NCI-H226 (cell line): ENCODE data around the gene ETV2.
"Not testable (repeated sequence)": the region's sequence is repeated elsewhere in the genome, so short reads cannot be mapped to it uniquely, and the experiment has no call there.

Source experiments
- DNase-seq: peaks from one replicate; pipeline ENCODE4 v3.0.0-alpha.2; 2015

Gene ETV2

DNA sequence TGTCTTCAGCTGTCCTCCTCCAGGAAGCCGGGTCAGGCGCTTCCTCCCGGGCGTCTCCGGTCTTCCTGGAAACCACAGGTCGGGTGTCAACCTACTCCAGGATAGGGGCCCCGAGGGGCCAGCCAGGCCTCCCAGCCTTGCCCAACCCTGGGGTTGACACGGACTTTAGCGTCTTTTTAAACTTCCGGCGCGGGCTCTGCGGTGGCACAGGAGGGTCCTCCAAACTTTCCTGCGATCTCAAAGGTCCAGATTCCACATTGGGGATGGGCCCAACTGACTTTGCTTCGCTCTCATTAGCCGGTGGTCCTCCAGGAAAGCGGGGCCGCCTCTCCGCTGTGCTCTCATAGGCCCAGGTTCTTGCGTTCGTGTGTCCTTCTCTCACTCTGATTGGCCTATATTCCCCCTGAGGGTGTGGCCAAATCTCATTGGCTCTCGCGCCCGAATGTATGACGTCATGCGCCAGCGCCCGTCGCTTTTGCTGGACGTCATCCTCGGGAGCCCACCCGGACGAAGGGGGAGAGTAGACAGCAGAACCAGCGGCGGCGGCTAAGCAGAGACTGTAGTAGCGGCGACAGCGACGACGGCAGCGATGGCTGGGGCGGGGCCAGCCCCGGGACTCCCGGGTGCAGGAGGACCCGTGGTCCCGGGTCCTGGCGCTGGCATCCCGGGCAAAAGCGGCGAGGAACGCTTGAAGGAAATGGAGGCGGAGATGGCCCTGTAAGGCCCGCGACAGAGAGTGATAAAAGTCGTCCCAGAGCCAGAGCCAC, 12.8 kb upstream of the ETV2 start, which contains the start of gene RBM42:
TSS of gene RBM42 (plus strand) at position 472 of the 767 bp plus-strand sequence. CDS start at position 590, 118 bp downstream.
- peak; percentile 99 for DNase-seq

DNA sequence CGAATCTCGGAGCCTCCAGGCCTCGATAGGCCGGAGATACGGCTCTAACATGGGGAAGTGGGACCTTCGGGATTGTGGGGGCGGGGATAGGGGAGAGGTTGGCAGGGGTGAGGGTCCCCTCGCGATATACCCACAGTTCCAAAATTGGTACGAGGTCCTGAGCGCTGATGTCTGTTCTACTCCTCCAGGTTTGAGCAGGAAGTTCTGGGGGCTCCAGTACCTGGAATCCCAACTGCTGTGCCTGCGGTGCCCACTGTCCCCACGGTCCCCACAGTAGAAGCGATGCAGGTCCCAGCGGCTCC, 12.3 kb upstream of the ETV2 start:
- DNase-seq = no peak

DNA sequence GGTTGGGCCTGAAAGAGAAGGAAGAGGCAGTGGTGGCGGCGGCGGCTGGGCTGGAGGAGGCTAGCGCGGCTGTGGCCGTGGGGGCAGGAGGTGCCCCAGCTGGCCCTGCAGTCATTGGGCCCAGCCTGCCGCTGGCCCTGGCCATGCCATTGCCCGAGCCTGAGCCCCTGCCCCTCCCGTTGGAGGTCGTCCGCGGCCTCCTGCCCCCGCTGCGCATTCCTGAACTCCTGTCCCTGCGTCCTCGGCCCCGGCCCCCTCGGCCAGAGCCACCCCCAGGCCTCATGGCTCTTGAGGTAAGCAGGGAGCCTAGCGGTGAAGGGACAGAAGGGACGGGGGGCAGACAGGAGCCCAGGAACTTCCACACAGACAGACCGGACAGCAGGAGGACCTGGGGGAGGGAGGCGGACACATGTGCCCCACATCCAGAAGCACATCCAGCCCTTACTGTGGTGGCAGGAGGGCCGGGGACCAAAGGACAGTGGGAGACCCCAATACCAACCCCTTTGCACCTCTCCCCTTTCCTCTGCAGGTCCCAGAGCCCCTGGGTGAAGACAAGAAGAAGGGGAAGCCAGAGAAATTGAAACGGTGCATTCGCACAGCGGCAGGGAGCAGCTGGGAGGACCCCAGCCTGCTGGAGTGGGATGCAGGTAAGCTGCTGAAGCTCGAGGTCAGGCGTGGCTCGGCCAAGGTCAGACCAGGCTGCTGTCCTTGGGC, 7.7 kb upstream of the ETV2 start:
- DNase-seq = no peak

DNA sequence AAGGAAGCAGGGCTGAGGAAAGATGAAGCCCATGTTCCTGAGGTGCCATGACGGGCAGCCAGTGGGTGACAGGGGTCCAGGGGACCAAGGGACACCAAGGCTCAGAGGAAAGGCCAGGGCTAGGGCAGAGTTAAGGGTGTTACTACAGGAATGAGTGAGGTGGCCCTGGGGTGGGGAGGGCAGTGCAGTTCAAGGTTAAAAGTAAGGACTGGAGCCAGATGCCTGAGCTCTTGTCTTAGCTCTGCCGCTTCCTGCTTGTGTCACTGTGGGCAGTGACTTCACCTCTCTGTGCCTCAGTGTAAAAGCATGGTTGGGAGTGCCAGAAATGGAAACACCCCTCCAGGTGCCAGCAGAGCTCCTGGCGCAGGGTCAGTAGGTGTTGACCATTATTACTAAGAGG, 4.9 kb upstream of the ETV2 start:
- no peak for DNase-seq

DNA sequence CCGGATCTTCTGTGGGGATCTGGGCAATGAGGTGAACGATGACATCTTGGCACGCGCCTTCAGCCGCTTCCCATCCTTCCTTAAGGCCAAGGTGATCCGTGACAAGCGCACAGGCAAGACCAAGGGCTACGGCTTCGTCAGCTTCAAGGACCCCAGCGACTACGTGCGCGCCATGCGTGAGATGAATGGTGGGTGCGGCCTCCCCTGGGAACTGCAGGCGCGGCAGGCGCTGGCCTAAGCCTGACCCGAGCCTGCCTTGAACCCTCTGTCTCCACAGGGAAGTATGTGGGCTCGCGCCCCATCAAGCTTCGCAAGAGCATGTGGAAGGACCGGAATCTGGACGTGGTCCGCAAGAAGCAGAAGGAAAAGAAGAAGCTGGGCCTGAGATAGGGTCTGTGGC, 4.4 kb upstream of the ETV2 start:
- no peak for DNase-seq

DNA sequence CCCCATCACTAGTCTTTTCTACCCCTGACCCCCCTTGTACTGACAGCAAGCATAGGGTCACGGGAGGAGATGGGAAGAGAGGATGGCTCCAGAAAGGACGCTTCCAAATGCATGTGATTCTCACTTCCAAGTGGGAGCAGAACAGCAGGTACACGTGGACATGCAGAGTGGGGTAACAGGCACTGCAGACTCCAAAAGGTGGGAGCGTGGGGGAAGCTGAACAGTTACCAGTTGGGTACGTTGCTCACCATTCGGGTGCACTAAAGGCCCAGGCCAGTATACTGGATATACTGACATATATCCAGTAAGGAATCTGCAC, 2.3 kb upstream of the ETV2 start:
- no peak for DNase-seq

DNA sequence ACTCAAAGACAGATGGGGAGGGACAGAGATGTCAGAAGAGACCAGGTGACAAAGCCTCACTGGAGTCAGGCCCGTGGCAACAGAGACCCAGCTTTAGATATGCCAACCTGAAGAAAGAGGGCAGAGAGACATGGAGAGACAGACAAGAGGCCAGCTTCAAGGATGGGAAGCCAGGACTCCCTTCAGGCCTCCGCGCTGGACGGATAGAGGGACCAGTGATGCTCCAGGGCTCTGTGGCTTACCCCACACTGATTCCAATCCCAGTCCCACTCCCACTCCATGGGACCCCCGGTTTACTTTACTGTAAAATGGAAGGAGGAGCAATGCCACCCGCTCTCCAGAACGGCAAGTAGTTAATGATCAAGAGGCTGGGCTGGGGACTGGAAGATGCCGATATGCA, 1.7 kb upstream of the ETV2 start:
- no peak for DNase-seq

DNA sequence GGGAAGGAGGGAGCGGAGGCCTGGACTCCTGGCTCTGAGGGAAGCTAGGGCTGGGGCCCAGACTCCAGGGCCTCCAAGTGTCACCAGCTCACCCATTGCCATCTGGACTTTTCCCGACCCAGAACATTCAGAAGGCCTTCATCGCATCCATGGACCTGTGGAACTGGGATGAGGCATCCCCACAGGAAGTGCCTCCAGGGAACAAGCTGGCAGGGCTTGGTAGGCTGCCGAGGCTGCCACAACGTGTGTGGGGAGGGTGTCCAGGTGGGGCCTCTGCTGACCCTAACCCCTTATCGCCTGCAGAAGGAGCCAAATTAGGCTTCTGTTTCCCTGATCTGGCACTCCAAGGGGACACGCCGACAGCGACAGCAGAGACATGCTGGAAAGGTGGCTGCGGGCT, 767 bp downstream of the ETV2 start:
- no peak for DNase-seq

DNA sequence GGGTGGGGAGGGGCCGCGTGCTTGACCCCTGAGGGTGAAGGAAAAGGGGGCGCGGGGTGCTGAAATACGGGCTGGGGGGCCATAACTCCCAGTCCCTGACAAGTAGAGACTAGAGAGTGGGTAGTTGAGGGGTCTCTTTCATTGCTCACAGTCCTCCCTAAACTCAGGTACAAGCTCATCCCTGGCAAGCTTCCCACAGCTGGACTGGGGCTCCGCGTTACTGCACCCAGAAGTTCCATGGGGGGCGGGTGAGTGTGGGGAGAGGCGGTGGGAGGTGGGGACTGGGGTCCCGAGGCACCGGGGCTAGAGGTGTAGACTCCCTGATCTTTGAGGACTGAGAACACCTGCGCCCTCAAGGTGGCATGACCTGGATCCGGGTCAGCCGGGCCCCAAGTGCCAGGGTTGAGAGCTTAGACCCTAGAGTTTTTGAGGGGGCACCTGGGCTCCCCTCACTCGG, 1.3 kb downstream of the ETV2 start:
- no peak for DNase-seq

DNA sequence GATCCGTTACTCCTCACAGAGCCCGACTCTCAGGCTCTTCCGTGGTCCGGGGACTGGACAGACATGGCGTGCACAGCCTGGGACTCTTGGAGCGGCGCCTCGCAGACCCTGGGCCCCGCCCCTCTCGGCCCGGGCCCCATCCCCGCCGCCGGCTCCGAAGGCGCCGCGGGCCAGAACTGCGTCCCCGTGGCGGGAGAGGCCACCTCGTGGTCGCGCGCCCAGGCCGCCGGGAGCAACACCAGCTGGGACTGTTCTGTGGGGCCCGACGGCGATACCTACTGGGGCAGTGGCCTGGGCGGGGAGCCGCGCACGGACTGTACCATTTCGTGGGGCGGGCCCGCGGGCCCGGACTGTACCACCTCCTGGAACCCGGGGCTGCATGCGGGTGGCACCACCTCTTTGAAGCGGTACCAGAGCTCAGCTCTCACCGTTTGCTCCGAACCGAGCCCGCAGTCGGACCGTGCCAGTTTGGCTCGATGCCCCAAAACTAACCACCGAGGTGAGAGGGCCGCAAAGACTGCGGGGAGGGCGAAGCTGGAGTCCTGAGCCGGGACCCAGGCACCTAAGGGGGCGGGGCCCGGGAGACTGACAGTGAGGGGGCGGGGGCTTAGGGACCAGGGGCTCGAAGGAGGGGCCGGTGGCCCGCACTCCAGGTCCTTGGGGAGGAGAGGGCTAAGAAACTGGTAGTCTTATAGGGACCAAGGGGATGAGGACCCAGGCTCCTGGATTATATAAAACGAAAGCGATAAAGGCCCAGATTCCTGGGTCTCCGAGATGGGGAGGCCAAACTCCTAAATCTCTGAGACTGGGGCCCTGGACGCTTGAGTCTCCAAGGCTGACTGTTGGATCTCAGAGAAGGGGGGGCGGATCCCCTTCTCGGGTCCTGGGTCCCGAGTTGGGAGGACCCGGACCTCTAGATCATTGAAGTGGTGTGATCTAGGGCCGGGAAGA, 2.0 kb downstream of the ETV2 start:
- DNase-seq = peak; percentile 72

DNA sequence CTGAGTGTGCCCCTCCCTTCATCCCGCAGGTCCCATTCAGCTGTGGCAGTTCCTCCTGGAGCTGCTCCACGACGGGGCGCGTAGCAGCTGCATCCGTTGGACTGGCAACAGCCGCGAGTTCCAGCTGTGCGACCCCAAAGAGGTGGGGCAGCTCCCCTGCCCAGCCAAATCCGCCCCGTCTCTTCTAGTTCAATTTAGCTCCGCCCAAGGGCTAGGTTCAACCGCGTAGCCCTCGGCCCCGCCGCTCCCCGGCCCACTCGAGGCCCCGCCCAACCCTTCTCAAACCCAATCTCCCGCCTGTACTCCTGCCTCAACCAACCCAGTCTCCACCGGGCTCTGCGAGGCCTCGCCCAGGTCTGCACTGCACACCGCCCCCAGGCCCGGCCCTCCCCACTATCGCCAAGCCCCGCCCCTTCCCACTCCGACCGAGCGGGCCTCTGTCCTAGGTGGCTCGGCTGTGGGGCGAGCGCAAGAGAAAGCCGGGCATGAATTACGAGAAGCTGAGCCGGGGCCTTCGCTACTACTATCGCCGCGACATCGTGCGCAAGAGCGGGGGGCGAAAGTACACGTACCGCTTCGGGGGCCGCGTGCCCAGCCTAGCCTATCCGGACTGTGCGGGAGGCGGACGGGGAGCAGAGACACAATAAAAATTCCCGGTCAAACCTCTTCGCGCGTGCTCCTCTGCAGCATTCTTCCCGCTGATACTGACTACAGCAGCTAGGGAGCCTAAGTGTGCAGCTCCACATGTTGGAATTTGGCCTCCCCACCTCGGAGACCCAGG, 2.9 kb downstream of the ETV2 start:
- DNase-seq = peak; percentile 94

DNA sequence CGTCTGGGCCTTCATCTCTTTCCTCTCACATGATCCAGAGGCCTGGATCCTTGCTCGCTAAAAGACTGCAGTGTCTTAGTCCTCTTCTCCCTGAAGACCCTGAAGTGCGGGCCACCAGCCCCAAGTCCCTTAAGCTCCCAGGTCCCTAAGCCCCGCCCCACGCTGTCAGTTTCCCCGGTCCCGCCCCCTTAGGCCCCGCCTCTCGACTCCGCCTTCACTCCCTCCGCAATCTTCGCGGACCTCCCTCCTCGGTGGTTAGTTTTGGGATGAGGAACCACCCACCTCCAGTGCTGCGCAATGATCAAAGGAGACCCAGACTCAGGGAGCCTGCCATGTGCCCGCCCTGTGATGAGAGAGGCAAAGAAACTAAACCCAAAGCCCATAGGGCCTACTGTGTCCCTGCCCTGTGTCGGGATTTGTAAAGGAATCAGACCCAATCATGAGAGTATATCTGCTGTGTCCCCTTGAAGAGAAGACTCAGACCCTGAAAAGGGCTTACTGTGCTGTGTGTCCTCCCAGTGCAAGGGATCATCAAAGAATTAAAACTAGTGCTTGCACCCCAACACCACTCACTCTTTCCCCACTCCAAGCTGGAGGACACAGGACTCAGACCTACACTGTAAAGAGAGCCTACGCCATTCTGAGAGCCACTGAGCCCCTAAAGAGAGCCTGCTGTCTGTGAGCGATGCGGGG, 3.6 kb downstream of the ETV2 start:
- DNase-seq = no peak

DNA sequence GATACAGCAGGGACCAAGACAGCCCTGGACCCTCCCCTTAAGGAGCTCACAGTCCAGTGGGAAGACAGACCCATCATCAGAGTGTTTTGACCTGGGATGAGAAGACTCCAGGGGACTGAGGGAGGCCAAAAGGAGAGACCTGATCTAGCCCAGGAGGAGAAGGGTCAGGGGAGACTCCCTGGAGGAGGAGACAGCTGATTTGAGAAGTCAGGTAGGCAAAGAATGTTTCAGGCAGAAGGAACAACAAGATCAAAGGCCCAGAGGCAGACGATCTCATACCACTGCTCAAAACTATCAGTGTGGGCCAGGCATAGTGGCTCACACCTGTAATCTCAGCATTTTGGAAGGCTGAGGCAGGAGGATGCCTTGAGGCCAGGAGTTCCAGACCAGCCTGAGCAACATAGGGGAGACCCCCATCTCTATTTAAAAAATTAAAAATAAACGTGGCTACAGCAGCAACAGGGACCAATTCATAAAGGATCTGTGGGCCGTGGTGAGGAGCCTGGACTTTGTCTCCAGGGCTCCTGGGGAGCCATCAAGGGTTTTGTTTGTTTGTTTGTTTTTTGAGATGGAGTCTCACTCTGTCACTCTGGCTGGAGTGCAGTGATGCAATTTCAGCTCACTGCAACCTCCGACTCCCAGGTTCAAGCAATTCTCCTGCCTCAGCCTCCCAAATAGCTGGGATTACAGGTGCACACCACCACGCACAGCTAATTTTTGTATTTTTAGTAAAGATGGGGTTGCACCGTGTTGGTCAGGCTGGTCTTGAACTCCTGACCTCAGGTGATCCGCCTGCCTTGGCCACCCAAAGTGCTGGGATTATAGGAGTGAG, 4.4 kb downstream of the ETV2 start:
- DNase-seq = no peak

DNA sequence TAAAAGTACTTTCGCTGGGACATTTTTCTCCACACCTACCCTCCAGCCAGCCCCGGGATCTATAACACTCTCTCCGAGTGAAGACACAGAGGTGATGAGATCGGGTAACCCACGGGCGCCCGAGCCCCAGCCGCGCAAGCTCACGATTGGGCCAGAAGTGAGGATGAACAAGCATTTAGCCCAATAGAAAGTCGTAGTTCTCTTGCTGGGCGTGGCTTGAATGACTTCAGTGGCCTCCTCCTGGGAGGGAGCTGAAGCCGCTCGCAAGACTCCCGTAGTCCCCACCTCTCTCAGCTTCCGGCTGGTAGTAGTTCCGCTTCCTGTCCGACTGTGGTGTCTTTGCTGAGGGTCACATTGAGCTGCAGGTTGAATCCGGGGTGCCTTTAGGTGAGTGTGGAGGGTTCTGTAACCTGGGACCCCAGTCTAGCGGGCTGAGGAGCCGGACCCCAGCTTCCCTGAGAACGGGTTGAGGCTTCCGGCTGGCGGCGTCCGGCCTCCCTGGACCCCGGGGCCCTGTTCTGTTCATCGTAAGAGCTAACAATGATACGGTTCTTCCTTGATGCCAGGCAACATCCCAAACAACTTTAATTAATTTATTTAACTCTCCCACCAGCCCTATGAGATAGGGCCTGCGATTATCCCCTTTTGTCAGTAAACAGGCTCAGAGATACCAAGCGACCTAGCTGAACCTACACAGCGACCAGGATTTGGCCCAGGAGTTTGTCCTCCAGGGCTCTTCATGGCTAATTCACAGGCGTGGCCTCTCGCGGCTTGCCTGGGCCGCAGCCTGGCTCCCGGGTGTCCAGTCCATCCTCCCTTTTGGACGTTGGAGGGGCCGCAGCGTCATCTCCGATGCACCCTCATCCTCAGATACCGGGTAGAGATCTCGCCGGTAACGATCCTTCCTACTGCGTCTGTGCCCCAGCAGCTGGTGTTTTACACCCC, 6.7 kb downstream of the ETV2 start, which contains the start of gene COX6B1:
TSS of gene COX6B1 (plus strand) at position 307 of the 945 bp plus-strand sequence. CDS start 2,921 bp downstream, outside the sequence.
- peak; percentile 98 for DNase-seq

DNA sequence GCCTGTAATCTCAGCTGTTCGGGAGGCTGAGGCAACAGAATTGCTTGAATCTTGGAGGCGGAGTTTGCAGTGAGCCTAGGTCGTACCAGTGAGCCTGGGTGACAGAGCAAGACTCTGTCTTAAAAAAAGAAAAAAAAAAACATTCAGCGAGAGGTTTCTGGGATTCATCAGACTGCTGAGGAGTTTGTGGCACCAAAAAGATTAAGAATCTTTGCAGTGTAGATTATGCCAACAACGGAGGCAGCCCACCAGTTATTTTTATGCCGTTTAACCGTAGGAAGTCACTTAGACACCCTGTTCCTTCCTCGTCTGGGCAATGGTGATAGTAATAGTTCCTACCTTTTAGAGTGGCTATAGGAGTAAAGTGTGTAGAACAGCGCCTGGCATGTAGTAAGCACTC, 9.0 kb downstream of the ETV2 start:
- no peak for DNase-seq

DNA sequence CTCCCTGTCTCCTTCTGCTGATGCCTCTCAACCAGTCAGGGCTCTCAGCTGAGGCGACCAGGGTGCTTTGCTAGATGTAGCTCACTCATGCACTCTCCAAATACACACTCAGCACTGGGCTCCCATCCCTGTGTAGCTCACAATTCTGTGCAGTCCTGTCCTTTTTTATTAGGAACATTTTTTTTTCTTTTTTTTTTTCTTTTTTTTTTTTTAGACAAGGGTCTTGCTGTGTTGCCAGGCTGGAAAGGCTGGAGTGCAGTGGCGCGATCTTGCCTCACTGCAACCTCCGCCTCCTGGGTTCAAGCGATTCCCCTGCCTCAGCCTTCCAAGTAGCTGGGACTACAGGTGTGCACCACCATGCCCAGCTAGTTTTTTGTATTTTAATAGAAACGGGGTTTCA, 13.3 kb downstream of the ETV2 start:
- DNase-seq = not testable (repeated sequence)

DNA sequence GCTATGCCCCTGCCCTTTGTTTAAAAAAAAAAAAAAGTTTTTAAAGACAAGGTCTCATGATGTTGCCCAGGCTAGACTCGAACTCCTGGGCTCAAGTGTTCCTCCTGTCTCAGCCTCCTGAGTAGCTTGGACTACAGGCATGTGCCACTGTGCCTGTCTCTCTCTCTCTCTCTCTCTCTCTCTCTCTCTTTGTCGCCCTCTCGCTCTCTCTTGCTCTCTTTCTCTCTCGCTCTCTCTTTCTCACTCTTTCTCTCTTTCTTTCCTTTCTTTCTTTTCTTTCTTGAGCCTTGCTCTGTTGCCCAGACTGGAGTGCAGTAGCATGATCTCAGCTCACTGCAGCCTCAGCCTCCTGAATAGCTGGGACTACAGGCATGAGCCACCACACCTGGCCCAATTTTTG, 14.1 kb downstream of the ETV2 start:
- no peak for DNase-seq

DNA sequence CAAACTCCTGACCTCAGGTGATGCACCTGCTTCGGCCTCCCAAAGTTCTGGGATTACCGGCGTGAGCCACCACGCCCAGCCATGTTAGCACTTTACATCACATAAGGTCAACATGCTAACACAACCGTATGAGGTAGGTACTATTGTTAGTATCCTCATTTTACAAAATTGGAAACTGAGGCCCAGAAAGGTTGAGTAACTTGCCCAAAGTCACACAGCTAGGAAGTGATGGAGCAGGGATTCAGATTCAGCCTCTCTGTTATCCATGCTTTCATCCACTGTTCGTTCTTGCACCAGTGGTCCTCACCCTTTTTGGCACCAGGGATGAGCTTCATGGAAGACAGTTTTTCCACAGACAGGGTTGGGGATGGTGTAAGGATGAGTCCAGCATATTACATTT, 15.2 kb downstream of the ETV2 start:
- DNase-seq = no peak

DNA sequence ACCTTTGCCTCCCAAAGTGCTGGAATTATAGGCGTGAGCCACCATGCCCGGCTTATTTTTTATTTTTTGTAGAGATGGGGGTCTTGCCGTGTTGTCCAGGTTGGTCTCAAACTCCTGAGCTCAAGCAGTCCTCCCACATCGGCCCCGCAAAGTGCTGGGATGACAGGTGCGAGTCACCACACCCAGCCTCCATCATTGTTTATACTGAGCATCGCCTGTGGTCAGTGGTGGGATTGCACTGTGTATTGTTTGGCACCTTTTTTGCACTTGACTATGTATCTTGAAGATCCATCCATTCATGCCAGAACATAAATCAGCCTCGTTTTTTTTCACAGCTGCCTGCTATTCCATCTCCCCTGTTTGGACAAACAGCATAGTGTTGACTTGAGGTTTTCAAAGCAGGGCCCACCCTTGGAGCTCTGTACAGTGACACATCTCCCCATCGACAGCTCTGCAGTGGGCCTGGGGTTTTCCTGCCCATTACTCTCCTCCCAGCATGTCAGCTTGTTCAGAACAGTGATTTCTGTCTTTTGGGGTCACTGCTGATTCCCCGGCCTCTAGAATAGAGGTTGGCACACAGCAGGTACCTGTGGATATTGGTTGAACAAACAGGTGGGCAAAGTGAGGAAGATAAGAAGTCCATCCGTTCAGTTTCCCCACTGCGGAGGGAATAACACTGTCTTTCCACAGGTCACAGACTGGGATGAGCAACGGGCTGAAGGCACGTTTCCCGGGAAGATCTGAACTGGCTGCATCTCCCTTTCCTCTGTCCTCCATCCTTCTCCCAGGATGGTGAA, 16.6 kb downstream of the ETV2 start:
- DNase-seq = no peak
